ENCODE data around the gene BORCS6. TPM values are rescaled to one million over a fixed set of nuclear protein-coding genes. Genes with fewer than 3 reads are reported as not detected.

Gene BORCS6
- total and polyA plus RNA-seq, 4 donors = 4.1 to 6.8 (median 5.7) TPM

GRCh38 chr17:8185582-8186445 is 4.2 kb downstream of the BORCS6 start:
- WGBS = under 1% methylated on average over 44 of the region's 44 CpGs
- no peaks in the 10 kb centered on the region for H3K36me3 ChIP-seq (ENCODE audit: control insufficient read depth in 4 of 4, insufficient read depth in 3 of 4, low read depth in 1 of 4, low read length in 3 of 4)
- H3K4me3 ChIP-seq (ENCODE audit: low read depth in 1 of 3, low read length in 3 of 3) = peak overlapping the region; percentile 52 to 76 (median 57)
- peaks cover 11 to 44% (median 30%) of the 10 kb centered on the region in 4 donors for H3K4me1 ChIP-seq (ENCODE audit: control insufficient read depth in 4 of 4, insufficient read depth in 4 of 4, low read length in 3 of 4)
- TF ChIP-seq SP1 (IDR thresholded peaks at IDR 0.05) (no peak), YY1 (IDR thresholded peaks at IDR 0.05) (no peak), RXRA (IDR thresholded peaks at IDR 0.05) (peak in 1 of 2 donors; percentile 20), ATF3 (IDR thresholded peaks at IDR 0.05) (peak; percentile 98), MAX (IDR thresholded peaks at IDR 0.05) (peak; percentile 48), JUND (IDR thresholded peaks at IDR 0.05) (no peak), TAF1 (conservative IDR thresholded peaks at IDR 0.05) (no peak), EGR1 (IDR thresholded peaks at IDR 0.05; ENCODE audit: low read depth in 2 of 2) (no peak), HNF4A (conservative IDR thresholded peaks at IDR 0.05) (no peak), CTCF (IDR thresholded peaks at IDR 0.05; ENCODE audit: low read depth, low read length, missing input control) (peak; percentile 6), HNF4G (IDR thresholded peaks at IDR 0.05) (no peak), FOXA2 (IDR thresholded peaks at IDR 0.05) (no peak), GABPA (IDR thresholded peaks at IDR 0.05 in 1 of 2, conservative IDR thresholded peaks at IDR 0.05 in 1 of 2) (no peak), FOXA1 (IDR thresholded peaks at IDR 0.05) (no peak), REST (IDR thresholded peaks at IDR 0.05) (no peak), RAD21 (IDR thresholded peaks at IDR 0.05) (no peak), NR2F2 (IDR thresholded peaks at IDR 0.05) (peak; percentile 51), ZBTB33 (IDR thresholded peaks at IDR 0.05) (no peak)
- H3K27ac ChIP-seq (ENCODE audit: low read depth in 1 of 2, low read length in 2 of 2) = peak overlapping the region; percentile 73 to 85
- peak; percentile 97 for DNase-seq (ENCODE audit: low spot score)
- no peaks in the 10 kb centered on the region for H3K27me3 ChIP-seq (ENCODE audit: control insufficient read depth in 4 of 4, insufficient read depth in 4 of 4, low read length in 3 of 4)
- peak overlapping the region; percentile 12 to 67 for H3K9ac ChIP-seq (ENCODE audit: low read depth in 1 of 2, low read length in 2 of 2)
- no peaks in the 10 kb centered on the region for H3K9me3 ChIP-seq (ENCODE audit: control insufficient read depth in 4 of 4, low read length in 3 of 4)

Data from liver (tissue), 9 donors.